Duodenal mucosa (tissue), 2 donors: ENCODE data around the gene KLHL21.
"Not testable (repeated sequence)": the region's sequence is repeated elsewhere in the genome, so short reads cannot be mapped to it uniquely, and the experiment has no call there.

ENCODE experiments used
- H3K27ac ChIP-seq: one replicate; pipeline ENCODE4 v1.7.0; 2013; ENCODE audit warnings: low read depth, low read length
- H3K27me3 ChIP-seq, 2 donors: one replicate each; pipeline ENCODE4 v1.7.0; 2013; ENCODE audit warnings: low read length in 2 of 2, control low read depth in 1 of 2; ENCODE audit not compliant: insufficient read depth in 2 of 2, control insufficient read depth in 1 of 2
- H3K36me3 ChIP-seq, 2 donors: one replicate each; pipeline ENCODE4 v1.7.0; 2013; ENCODE audit warnings: low read length in 2 of 2, control low read depth in 1 of 2; ENCODE audit not compliant: insufficient read depth in 2 of 2, control insufficient read depth in 1 of 2
- H3K4me1 ChIP-seq, 2 donors: one replicate each; pipeline ENCODE4 v1.7.0; 2013; ENCODE audit warnings: low read length in 2 of 2, control low read depth in 1 of 2; ENCODE audit not compliant: insufficient read depth in 2 of 2, control insufficient read depth in 1 of 2
- H3K4me3 ChIP-seq, 2 donors: one replicate each; pipeline ENCODE4 v1.7.0; 2013; ENCODE audit warnings: low read length in 2 of 2, low read depth in 1 of 2
- H3K9ac ChIP-seq, 2 donors: one replicate each; pipeline ENCODE4 v1.7.0; 2013; ENCODE audit warnings: low read length in 2 of 2, low read depth in 1 of 2
- H3K9me3 ChIP-seq, 2 donors: one replicate each; pipeline ENCODE4 v1.7.0; 2013; ENCODE audit warnings: low read length in 2 of 2, control low read depth in 1 of 2; ENCODE audit not compliant: control insufficient read depth in 1 of 2

Gene KLHL21

DNA sequence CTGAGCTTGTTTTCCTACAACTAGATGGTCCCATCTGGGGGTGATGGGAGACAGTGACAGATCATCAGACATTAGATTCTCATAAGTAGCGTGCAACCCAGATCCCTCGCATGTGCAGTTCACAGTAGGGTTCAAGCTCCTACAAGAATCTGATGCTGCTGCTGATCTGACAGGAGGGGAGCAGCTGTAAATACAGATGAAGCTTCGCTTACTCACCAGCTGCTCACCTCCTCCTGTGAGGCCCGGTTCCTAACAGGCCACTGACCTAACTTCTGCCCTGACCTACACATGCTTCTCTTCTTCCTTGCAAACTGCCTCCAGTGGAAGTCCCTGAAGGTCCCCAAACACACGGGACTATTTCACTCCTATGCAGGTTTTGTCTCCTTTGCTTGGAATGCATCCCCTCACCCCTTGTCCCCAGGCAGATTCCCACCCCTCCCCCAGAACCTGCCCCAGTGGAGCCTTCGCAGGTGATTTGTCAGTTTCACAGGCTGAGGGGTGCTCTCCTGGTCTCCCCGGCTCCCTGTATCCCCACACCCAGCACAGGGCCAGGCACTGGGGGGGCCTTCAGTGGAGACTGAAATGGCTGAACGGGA, 28.5 kb downstream of the KLHL21 start:
- Histone ChIP-seq H3K36me3 (no peaks in the 10 kb centered on the region), H3K9ac (no peak overlapping the region), H3K27ac (no peak overlapping the region), H3K9me3 (no peaks in the 10 kb centered on the region), H3K27me3 (no peaks in the 10 kb centered on the region), H3K4me1 (peaks cover 2 to 3% of the 10 kb centered on the region in 2 donors), H3K4me3 (no peak overlapping the region)

DNA sequence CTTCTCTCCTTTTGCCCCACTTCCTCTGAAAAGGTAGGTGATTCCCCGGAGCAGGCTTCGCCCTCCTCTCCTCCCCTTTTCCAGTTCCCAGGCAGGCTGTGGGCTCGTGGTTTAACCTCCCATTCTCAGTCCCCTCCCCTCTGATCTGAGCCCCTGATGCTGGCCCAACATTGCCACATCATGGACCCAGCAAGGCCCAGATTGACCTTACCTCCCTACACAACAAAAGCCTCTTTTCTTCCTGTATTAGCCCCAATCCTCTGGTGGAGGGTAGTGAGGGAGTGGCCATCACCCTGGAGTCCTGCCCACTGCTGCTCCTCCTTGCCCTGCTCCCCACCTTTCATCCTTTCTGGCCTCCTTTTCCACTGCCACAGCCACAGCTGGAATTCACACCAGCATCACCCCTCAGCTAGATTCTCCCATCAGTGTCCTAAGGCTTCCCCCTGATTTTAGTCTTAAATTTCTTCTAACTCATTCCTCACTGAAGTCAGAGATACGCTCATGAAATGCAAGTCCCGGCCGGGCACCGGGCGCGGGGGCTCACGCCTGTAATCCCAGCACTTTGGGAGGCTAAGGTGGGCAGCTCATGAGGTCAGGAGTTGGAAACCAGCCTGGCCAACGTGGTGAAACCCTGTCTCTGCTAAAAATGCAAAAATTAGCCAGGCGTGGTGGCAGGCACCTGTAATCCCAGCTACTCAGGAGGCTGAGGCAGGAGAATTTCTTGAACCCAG, 29.9 kb downstream of the KLHL21 start:
- H3K4me1 ChIP-seq: no peaks in the 10 kb centered on the region
- H3K9me3 ChIP-seq: no peaks in the 10 kb centered on the region
- H3K36me3 ChIP-seq: no peaks in the 10 kb centered on the region
- no peaks in the 10 kb centered on the region for H3K27me3 ChIP-seq
- H3K9ac ChIP-seq: no peak overlapping the region
- H3K4me3 ChIP-seq: no peak overlapping the region
- H3K27ac ChIP-seq: no peak overlapping the region

DNA sequence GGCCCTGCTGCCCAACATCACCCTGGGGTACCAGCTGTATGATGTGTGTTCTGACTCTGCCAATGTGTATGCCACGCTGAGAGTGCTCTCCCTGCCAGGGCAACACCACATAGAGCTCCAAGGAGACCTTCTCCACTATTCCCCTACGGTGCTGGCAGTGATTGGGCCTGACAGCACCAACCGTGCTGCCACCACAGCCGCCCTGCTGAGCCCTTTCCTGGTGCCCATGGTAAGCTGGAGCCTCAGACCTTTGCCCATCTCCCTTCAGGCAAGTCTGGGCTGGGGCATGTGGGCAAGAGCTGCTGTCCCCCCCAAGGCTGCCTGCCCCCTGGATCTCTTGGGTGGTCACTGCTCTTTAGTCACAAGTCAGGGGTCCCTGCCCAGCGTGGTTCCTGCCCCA, 31.7 kb downstream of the KLHL21 start:
- no peak overlapping the region for H3K9ac ChIP-seq
- no peaks in the 10 kb centered on the region for H3K9me3 ChIP-seq
- H3K27me3 ChIP-seq: no peaks in the 10 kb centered on the region
- H3K36me3 ChIP-seq: no peaks in the 10 kb centered on the region
- no peak overlapping the region for H3K27ac ChIP-seq
- H3K4me1 ChIP-seq: no peaks in the 10 kb centered on the region
- H3K4me3 ChIP-seq: no peak overlapping the region

DNA sequence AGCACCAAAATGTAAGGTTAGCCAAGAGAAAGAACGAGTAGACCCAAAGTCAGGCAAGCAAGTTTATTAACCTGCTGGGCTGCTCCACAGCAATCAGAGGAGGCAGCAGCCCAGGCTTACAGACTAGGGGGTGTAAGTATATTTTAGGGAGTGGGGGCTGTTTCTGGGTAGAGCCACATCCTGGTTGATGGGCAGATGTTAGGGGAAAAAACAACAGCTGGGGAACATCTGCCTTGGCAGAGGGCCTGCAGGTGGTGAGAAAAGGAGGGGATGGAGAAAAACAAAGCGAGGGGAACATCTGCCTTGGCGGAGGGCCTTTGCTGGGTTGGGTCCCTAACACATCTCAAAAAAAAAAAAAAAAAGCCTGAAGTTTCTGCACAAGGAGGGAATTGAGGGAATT, 32.6 kb downstream of the KLHL21 start:
- no peak overlapping the region for H3K4me3 ChIP-seq
- H3K4me1 ChIP-seq: no peaks in the 10 kb centered on the region
- H3K27me3 ChIP-seq: no peaks in the 10 kb centered on the region
- H3K27ac ChIP-seq: no peak overlapping the region
- no peak overlapping the region for H3K9ac ChIP-seq
- H3K36me3 ChIP-seq: no peaks in the 10 kb centered on the region
- H3K9me3 ChIP-seq: no peaks in the 10 kb centered on the region

DNA sequence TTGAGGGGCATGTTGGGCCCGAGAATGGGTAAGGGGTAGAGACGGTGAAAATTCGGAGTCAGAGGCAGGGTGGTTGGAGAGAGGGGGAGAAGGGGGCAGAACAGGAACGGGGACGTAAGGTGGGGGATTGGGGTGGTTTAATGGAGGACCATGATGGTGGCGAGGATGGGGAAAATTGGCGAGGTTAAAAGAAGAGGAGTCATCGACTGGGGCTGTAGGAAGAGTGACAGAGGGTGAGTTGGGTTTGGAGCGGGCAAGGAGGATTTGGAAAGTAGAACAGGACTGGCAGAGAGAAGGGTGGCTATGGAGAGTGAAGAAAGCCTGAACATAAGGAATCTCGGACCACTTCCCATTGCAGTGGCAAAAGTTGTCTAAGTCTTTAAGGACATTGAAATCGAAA, 33.6 kb downstream of the KLHL21 start:
- no peak overlapping the region for H3K27ac ChIP-seq
- no peaks in the 10 kb centered on the region for H3K4me1 ChIP-seq
- no peaks in the 10 kb centered on the region for H3K9me3 ChIP-seq
- H3K36me3 ChIP-seq: no peaks in the 10 kb centered on the region
- no peak overlapping the region for H3K4me3 ChIP-seq
- no peaks in the 10 kb centered on the region for H3K27me3 ChIP-seq
- H3K9ac ChIP-seq: no peak overlapping the region

DNA sequence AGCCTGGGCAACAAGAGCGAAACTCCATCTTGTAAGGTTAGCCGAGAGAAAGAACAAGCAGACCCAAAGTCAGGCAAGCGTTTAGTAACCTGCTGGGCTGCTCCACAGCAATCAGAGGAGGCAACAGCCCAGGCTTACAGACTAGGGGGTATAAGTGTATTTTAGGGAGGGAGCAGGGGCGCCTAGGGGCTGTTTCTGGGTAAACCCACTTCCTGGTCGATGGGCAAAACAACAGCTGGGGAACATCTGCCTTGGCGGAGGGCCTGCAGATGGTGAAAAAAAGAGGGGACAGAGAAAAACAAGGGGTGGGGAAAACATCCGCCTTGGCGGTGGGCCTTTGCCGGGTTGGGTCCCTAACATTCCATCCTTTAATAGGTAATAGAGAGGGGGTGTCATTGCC, 42.4 kb downstream of the KLHL21 start:
- H3K27ac ChIP-seq: no peak overlapping the region
- no peaks in the 10 kb centered on the region for H3K36me3 ChIP-seq
- H3K9me3 ChIP-seq: no peaks in the 10 kb centered on the region
- H3K27me3 ChIP-seq: no peaks in the 10 kb centered on the region
- H3K9ac ChIP-seq: no peak overlapping the region
- no peak overlapping the region for H3K4me3 ChIP-seq
- no peaks in the 10 kb centered on the region for H3K4me1 ChIP-seq

DNA sequence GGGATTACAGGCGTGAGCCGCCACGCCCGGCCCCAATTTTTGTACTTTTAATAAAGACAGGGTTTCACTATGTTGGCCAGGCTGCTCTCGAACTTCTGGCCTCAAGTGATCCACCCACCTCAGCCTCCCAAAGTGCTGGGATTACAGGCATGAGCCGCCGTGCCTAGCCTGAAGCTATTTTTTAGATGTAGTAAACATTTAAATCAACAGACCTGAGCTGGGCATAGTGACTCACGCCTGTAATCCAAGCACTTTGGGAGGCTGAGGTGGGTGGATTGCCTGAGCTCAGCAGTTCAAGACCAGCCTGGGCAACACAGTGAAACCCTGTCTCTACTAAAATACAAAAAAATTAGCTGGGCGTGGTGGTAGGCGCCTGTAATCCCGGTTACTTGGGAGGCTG, 43.5 kb downstream of the KLHL21 start:
- not testable (repeated sequence) for H3K4me3 ChIP-seq, H3K27ac ChIP-seq, H3K4me1 ChIP-seq, H3K9ac ChIP-seq, H3K9me3 ChIP-seq, H3K27me3 ChIP-seq, H3K36me3 ChIP-seq

DNA sequence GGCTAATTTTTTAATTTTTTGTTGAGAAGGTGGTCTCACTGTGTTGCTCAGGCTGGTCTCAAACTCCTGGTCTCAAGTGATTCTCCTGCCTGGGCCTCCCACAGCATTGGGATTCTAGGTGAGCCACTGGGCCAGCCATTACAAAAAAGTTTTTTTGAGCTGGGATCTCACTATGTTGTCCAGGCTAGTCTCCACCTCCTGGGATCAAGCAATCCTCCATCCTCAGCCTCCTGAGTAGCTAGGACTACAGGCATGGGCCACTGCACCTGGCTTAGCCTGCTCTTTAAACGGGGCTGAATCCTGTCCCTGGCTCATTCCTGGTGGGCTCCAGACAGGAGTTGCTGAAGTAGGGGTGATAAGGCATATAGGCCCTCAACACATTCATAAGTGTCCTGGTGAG, 45.1 kb downstream of the KLHL21 start:
- Histone ChIP-seq H3K4me3 (no peak overlapping the region), H3K27me3 (no peaks in the 10 kb centered on the region), H3K9me3 (no peaks in the 10 kb centered on the region), H3K9ac (no peak overlapping the region), H3K4me1 (peaks cover 5 to 15% of the 10 kb centered on the region in 2 donors), H3K36me3 (no peaks in the 10 kb centered on the region), H3K27ac (no peak overlapping the region)

DNA sequence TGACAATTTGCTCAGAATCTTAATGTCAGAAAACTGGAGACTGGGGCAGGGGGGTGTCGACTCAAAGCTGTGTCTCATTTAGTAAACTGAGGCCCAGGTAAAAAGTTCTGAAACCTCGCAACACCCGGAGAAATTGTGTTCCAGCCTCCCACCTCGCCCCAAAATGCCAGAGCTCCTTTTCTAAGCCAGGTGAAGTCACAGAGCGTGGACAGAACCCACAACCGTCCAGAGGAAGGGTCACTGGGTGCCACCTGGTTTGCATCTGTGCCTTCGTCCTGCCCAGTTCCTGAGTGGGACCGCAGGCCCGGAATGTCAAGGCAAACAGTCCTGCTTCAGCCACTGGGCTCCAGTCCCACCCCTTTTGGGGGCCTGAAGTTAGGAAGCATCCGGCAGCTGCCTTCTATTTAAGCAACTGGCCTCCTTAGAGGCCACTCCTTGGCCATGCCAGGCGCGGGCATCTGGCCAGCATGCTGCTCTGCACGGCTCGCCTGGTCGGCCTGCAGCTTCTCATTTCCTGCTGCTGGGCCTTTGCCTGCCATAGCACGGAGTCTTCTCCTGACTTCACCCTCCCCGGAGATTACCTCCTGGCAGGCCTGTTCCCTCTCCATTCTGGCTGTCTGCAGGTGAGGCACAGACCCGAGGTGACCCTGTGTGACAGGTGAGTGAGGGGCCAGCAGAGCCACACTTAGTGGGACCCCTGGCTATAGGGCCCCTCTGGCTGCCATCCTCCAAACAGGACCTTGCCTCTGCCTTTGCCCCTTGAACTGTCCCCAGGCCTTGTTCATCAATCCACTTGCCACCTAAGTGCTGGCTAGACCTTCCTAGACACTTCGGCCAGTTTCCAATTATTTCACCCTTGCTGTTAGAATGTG, 47.5 kb downstream of the KLHL21 start, which contains the start of gene TAS1R1:
Gene TAS1R1, plus strand, starts transcription at position 401 of the 872 bp plus-strand sequence. Its CDS starts 67 bp downstream, at position 468.
- no peaks in the 10 kb centered on the region for H3K27me3 ChIP-seq
- H3K36me3 ChIP-seq: peaks cover 0 to 4% of the 10 kb centered on the region in 2 donors
- H3K27ac ChIP-seq: peak within 1 kb of the TSS; percentile 62
- no peaks in the 10 kb centered on the region for H3K9me3 ChIP-seq
- H3K4me1 ChIP-seq: peaks cover 5 to 15% of the 10 kb centered on the region in 2 donors
- peak within 1 kb of the TSS; percentile 83 to 92 for H3K4me3 ChIP-seq
- peak within 1 kb of the TSS; percentile 87 to 90 for H3K9ac ChIP-seq
